EL (cell line): Measurements from ENCODE around the gene CCDC171.
"Not testable (repeated sequence)": the region's sequence is repeated elsewhere in the genome, so short reads cannot be mapped to it uniquely, and the experiment has no call there.

Experiments
- DNase-seq: peaks from one replicate; pipeline ENCODE4 v3.0.0-alpha.2; 2016

Gene CCDC171

GRCh38 chr9:15552636-15553527, at the start of gene CCDC171:
CCDC171 (plus strand) TSS chr9:15553043; CDS start chr9:15564089, 11,046 bp downstream.
- peak; percentile 97 for DNase-seq

- DNase-seq: no peak
Measured at GRCh38 chr9:15505921-15506320, 46.9 kb upstream of the CCDC171 start.

- peak; percentile 31 for DNase-seq
Measured at GRCh38 chr9:15509931-15510788, 42.7 kb upstream of the CCDC171 start.

- DNase-seq: peak; percentile 82
Measured at GRCh38 chr9:15510789-15511575, 41.9 kb upstream of the CCDC171 start, which contains the start of gene PSIP1. PSIP1 (minus strand) TSS chr9:15510970; CDS start chr9:15510188, 782 bp downstream.

- DNase-seq: no peak
Measured at GRCh38 chr9:15512204-15512603, 40.6 kb upstream of the CCDC171 start.

GRCh38 chr9:15512889-15513288, 40.0 kb upstream of the CCDC171 start:
- DNase-seq: no peak

GRCh38 chr9:15513335-15513734, 39.5 kb upstream of the CCDC171 start:
- peak; percentile 37 for DNase-seq

- DNase-seq: no peak
Measured at GRCh38 chr9:15519831-15520230, 33.0 kb upstream of the CCDC171 start.

- no peak for DNase-seq
Measured at GRCh38 chr9:15521254-15521653, 31.6 kb upstream of the CCDC171 start.

- DNase-seq: no peak
Measured at GRCh38 chr9:15522130-15522755, 30.6 kb upstream of the CCDC171 start.

- DNase-seq: no peak
Measured at GRCh38 chr9:15524845-15525455, 27.9 kb upstream of the CCDC171 start.

- no peak for DNase-seq
Measured at GRCh38 chr9:15525958-15526357, 26.9 kb upstream of the CCDC171 start.

GRCh38 chr9:15527035-15527434, 25.8 kb upstream of the CCDC171 start:
- DNase-seq: not testable (repeated sequence)

GRCh38 chr9:15529566-15530324, 23.1 kb upstream of the CCDC171 start:
- no peak for DNase-seq

GRCh38 chr9:15531380-15531779, 21.5 kb upstream of the CCDC171 start:
- no peak for DNase-seq

GRCh38 chr9:15541872-15542271, 11.0 kb upstream of the CCDC171 start:
- no peak for DNase-seq

GRCh38 chr9:15542624-15543023, 10.2 kb upstream of the CCDC171 start:
- no peak for DNase-seq

- peak; percentile 10 for DNase-seq
Measured at GRCh38 chr9:15543047-15543813, 9.6 kb upstream of the CCDC171 start.

- no peak for DNase-seq
Measured at GRCh38 chr9:15549611-15550010, 3.2 kb upstream of the CCDC171 start.

- DNase-seq: no peak
Measured at GRCh38 chr9:15553528-15553898, 670 bp downstream of the CCDC171 start.
